WTC11 (cell line): ENCODE measurements around the gene PDYN. TPM values are rescaled to one million over a fixed set of nuclear protein-coding genes. Genes with fewer than 3 reads are reported as not detected.

ENCODE experiments used
- ATAC-seq: fragments of 200-7000 bp; cut with Tn5 transposase; 2 replicates; pipeline ENCODE4 v1.10.0; 2021; ENCODE audit warnings: mild to moderate bottlenecking, moderate library complexity
- CTCF ChIA-PET: fragments of 300-600 bp; sonication (Branson Sonifier 250); formaldehyde crosslinking; loops from one replicate; lab custom pipeline; 2021; ENCODE audit warnings: antibody characterized with exemption; lab: Charles Lee
- POLR2A ChIA-PET: fragments of 350-600 bp; sonication (Branson Sonifier 250); formaldehyde crosslinking; loops from one replicate; lab custom pipeline; 2021; ENCODE audit warnings: antibody characterized with exemption; lab: Charles Lee
- DNase-seq: peaks from one replicate; pipeline ENCODE4 v3.0.0; 2021; ENCODE audit warnings: low spot score
- H3K27ac Mint-ChIP-seq: 2 replicates; pipeline ENCODE4 v1.8.0; 2021; ENCODE audit warnings: mixed read lengths
- H3K27me3 Mint-ChIP-seq: 2 replicates; pipeline ENCODE4 v1.8.0; 2021; ENCODE audit warnings: low read depth, mild to moderate bottlenecking, moderate library complexity, mixed read lengths
- H3K36me3 Mint-ChIP-seq: 2 replicates; pipeline ENCODE4 v1.8.0; 2021; ENCODE audit warnings: mixed read lengths
- H3K4me1 Mint-ChIP-seq: 2 replicates; pipeline ENCODE4 v1.8.0; 2022; ENCODE audit warnings: mixed read lengths
- H3K4me3 Mint-ChIP-seq: 2 replicates; pipeline ENCODE4 v1.8.0; 2021; ENCODE audit warnings: mild to moderate bottlenecking, moderate library complexity, mixed read lengths
- H3K9me3 Mint-ChIP-seq: 2 replicates; pipeline ENCODE4 v1.8.0; 2021; ENCODE audit warnings: mixed read lengths
- ATF1 ChIP-seq: sonication (generic); formaldehyde crosslinking; IDR thresholded peaks from 2 replicates; pipeline ENCODE4 v1.8.1; 2023; ENCODE audit warnings: mild to moderate bottlenecking, moderate library complexity, missing genetic modification reagents
- CBFB ChIP-seq: sonication (generic); formaldehyde crosslinking; IDR thresholded peaks from 2 replicates; pipeline ENCODE4 v1.8.1; 2022; ENCODE audit warnings: mild to moderate bottlenecking, low read depth, missing genetic modification reagents
- FOXJ3 ChIP-seq: sonication (generic); formaldehyde crosslinking; IDR thresholded peaks from 2 replicates; pipeline ENCODE4 v1.9.0; 2021; ENCODE audit warnings: missing genetic modification reagents, mild to moderate bottlenecking, borderline replicate concordance
- GTF2I ChIP-seq: fragments of 250-450 bp; sonication (Bioruptor Pico); conservative IDR thresholded peaks from 2 replicates; pipeline ENCODE4 v1.4.0; 2021; ENCODE audit warnings: mild to moderate bottlenecking
- JUN ChIP-seq: sonication (generic); formaldehyde crosslinking; IDR thresholded peaks from 2 replicates; pipeline ENCODE4 v1.8.0; 2023; ENCODE audit warnings: mild to moderate bottlenecking, missing genetic modification reagents
- MYBL2 ChIP-seq: sonication (generic); formaldehyde crosslinking; IDR thresholded peaks from 2 replicates; pipeline ENCODE4 v1.8.1; 2023; ENCODE audit warnings: mild to moderate bottlenecking, moderate library complexity, missing genetic modification reagents
- NFATC4 ChIP-seq: fragments of 250-450 bp; sonication (Bioruptor Pico); IDR thresholded peaks from 2 replicates; pipeline ENCODE4 v1.9.0; 2021; ENCODE audit warnings: mild to moderate bottlenecking
- NR2C2 ChIP-seq: sonication (generic); formaldehyde crosslinking; IDR thresholded peaks from 2 replicates; pipeline ENCODE4 v1.8.0; 2022; ENCODE audit warnings: mild to moderate bottlenecking, missing genetic modification reagents
- NR3C1 ChIP-seq: sonication (generic); formaldehyde crosslinking; conservative IDR thresholded peaks from 2 replicates; pipeline ENCODE4 v1.8.1; 2023; ENCODE audit warnings: low read depth, mild to moderate bottlenecking, missing genetic modification reagents
- RELA ChIP-seq: sonication (generic); formaldehyde crosslinking; IDR thresholded peaks from 2 replicates; pipeline ENCODE4 v1.8.1; 2022; ENCODE audit warnings: missing genetic modification reagents, mild to moderate bottlenecking, borderline replicate concordance
- SMAD3 ChIP-seq: sonication (generic); formaldehyde crosslinking; IDR thresholded peaks from 2 replicates; pipeline ENCODE4 v1.8.0; 2022; ENCODE audit warnings: missing genetic modification reagents, mild to moderate bottlenecking, borderline replicate concordance
- SP1 ChIP-seq: sonication (generic); formaldehyde crosslinking; conservative IDR thresholded peaks from 2 replicates; pipeline ENCODE4 v1.8.1; 2022; ENCODE audit warnings: missing genetic modification reagents
- ZNF671 ChIP-seq: fragments of 250-450 bp; sonication (Bioruptor Pico); IDR thresholded peaks from 2 replicates; pipeline ENCODE4 v1.8.0; 2021; ENCODE audit warnings: mild to moderate bottlenecking
- total RNA-seq: library from RNA; stranded (reverse); gene quantifications from 3 replicates; pipeline ENCODE4 v1.2.3, GENCODE V29; 2021
- TF ChIP-seq, protein P1 (sequence below): sonication (generic); formaldehyde crosslinking; conservative IDR thresholded peaks from 2 replicates; pipeline ENCODE4 v1.8.1; 2023; ENCODE audit warnings: mild to moderate bottlenecking, low read depth, missing genetic modification reagents, moderate library complexity
- TF ChIP-seq, protein P2 (sequence below): fragments of 250-450 bp; sonication (Bioruptor Pico); IDR thresholded peaks from 2 replicates; pipeline ENCODE4 v1.9.0; 2021; ENCODE audit warnings: moderate library complexity, mild to moderate bottlenecking, inconsistent platforms, borderline replicate concordance
- TF ChIP-seq, protein P3 (sequence below): sonication (generic); formaldehyde crosslinking; IDR thresholded peaks from 2 replicates; pipeline ENCODE4 v1.8.1; 2023; ENCODE audit warnings: mild to moderate bottlenecking, missing genetic modification reagents, moderate library complexity
- TF ChIP-seq, protein P4 (sequence below): sonication (generic); formaldehyde crosslinking; IDR thresholded peaks from 2 replicates; pipeline ENCODE4 v1.8.1; 2023; ENCODE audit warnings: mild to moderate bottlenecking, missing genetic modification reagents, moderate library complexity
- TF ChIP-seq, protein P5 (sequence below): fragments of 250-450 bp; sonication (Bioruptor Pico); IDR thresholded peaks from 2 replicates; pipeline ENCODE4 v1.9.0; 2021; ENCODE audit warnings: mild to moderate bottlenecking, borderline replicate concordance
- TF ChIP-seq, protein P6 (sequence below): sonication (generic); formaldehyde crosslinking; IDR thresholded peaks from 2 replicates; pipeline ENCODE4 v1.8.0; 2023; ENCODE audit warnings: missing genetic modification reagents

Gene PDYN
- total RNA-seq, 1 experiment from 2014 or later, result 0.28 TPM

DNA sequence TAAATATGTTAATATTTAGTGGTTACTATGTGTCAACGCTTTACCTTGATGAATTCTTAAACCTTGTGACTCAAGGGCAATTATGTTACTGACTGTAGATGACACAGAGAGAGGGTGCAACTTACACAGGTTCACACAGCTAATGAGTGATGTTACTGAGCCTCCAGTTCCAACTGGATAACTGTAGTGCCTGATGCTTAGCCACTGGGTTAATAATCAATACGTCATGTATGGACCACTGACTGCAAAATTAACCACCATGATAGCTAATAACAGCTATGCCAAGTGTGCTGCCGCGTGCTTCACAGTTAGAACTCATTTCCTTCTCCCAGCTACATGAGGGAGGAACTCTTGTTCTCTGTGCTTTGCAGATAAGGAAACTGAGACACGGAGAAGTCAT, 53.3 kb downstream of the PDYN start (continued):
- TF ChIP-seq, protein P1, sequence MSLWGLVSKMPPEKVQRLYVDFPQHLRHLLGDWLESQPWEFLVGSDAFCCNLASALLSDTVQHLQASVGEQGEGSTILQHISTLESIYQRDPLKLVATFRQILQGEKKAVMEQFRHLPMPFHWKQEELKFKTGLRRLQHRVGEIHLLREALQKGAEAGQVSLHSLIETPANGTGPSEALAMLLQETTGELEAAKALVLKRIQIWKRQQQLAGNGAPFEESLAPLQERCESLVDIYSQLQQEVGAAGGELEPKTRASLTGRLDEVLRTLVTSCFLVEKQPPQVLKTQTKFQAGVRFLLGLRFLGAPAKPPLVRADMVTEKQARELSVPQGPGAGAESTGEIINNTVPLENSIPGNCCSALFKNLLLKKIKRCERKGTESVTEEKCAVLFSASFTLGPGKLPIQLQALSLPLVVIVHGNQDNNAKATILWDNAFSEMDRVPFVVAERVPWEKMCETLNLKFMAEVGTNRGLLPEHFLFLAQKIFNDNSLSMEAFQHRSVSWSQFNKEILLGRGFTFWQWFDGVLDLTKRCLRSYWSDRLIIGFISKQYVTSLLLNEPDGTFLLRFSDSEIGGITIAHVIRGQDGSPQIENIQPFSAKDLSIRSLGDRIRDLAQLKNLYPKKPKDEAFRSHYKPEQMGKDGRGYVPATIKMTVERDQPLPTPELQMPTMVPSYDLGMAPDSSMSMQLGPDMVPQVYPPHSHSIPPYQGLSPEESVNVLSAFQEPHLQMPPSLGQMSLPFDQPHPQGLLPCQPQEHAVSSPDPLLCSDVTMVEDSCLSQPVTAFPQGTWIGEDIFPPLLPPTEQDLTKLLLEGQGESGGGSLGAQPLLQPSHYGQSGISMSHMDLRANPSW (CRISPR knock-in tag), result no peak
- no peak for TF ChIP-seq RELA

DNA sequence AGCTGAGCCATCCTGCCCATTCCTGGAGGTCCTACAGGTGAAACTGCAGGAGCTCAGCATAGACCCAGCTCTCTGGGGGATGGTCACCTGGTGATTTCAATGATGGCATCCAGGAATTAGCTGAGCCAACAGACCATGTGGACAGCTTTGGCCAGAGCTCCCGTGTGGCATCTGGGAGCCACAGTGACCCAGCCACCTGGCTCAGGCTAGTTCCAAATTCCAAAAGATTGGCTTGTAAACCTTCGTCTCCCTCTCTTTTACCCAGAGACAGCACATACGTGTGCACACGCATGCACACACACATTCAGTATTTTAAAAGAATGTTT, 54.6 kb downstream of the PDYN start:
- no peak for TF ChIP-seq ZNF671
- no peak for TF ChIP-seq NFATC4 (CRISPR knock-in tag)
- TF ChIP-seq, protein P2, sequence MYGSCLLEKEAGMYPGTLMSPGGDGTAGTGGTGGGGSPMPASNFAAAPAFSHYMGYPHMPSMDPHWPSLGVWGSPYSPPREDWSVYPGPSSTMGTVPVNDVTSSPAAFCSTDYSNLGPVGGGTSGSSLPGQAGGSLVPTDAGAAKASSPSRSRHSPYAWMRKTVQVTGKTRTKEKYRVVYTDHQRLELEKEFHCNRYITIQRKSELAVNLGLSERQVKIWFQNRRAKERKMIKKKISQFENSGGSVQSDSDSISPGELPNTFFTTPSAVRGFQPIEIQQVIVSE (CRISPR knock-in tag), result no peak
- TF ChIP-seq, protein P3, sequence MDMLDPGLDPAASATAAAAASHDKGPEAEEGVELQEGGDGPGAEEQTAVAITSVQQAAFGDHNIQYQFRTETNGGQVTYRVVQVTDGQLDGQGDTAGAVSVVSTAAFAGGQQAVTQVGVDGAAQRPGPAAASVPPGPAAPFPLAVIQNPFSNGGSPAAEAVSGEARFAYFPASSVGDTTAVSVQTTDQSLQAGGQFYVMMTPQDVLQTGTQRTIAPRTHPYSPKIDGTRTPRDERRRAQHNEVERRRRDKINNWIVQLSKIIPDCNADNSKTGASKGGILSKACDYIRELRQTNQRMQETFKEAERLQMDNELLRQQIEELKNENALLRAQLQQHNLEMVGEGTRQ (CRISPR knock-in tag), result no peak
- no peak for TF ChIP-seq GTF2I (CRISPR knock-in tag)
- no peak for TF ChIP-seq NR2C2 (CRISPR knock-in tag)
- peaks cover 4% of the 10 kb centered on the region for H3K36me3 Mint-ChIP-seq
- peaks cover 8% of the 10 kb centered on the region; the same call in 1 of the 2 replicates for H3K4me1 Mint-ChIP-seq
- POLR2A ChIA-PET, result interaction anchor here (0.6 kb wide), 1 partner anchor 1829 kb away, joined by 3 read pairs; no protein-coding TSS in a partner anchor
- CTCF ChIA-PET, result interaction anchor here (1.4 kb wide), 1 partner anchor 54 kb away, joined by 3 read pairs; no protein-coding TSS in a partner anchor
- H3K4me3 Mint-ChIP-seq, result no peak overlapping the region
- DNase-seq, result no peak
- peaks cover 6% of the 10 kb centered on the region; the same call in 1 of the 2 replicates for H3K27me3 Mint-ChIP-seq
- H3K27ac Mint-ChIP-seq, result no peak overlapping the region
- H3K9me3 Mint-ChIP-seq, result no peaks in the 10 kb centered on the region
- ATAC-seq, result no peak

DNA sequence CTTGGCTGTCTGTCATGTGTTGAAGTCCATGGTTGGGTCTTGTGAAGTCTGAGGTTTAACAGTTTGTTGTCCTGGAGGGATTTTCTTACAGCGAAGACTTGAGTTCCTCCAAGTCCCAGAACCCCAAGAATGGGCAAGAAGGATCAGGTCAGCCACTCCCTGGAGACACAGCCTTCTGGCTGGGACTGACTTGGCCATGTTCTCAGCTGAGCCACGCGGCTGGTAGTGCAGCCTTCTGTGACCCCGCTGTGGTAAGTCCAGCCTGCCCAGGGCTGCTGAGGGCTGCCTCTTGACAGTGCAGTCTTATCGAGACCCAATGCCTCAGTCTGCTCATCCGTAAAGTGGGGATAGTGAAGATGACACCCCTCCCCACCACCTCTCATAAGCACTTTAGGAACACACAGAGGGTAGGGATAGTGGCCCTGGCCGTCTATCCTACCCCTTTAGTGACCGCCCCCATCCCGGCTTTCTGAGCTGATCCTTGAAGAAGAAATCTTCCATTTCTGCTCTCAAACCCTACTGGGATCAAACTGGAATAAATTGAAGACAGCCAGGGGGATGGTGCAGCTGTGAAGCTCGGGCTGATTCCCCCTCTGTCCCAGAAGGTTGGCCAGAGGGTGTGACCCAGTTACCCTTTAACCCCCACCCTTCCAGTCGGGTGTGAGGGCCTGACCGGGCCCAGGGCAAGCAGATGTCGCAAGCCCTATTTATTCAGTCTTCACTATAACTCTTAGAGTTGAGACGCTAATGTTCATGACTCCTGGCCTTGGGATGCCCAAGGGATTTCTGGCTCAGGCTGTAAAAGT, 55.2 kb downstream of the PDYN start:
- POLR2A ChIA-PET, result no interaction called here
- TF ChIP-seq JUN (CRISPR knock-in tag), result no peak
- TF ChIP-seq SP1 (CRISPR knock-in tag), result no peak
- TF ChIP-seq, protein P4, sequence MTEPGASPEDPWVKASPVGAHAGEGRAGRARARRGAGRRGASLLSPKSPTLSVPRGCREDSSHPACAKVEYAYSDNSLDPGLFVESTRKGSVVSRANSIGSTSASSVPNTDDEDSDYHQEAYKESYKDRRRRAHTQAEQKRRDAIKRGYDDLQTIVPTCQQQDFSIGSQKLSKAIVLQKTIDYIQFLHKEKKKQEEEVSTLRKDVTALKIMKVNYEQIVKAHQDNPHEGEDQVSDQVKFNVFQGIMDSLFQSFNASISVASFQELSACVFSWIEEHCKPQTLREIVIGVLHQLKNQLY, result no peak
- TF ChIP-seq, protein P5, sequence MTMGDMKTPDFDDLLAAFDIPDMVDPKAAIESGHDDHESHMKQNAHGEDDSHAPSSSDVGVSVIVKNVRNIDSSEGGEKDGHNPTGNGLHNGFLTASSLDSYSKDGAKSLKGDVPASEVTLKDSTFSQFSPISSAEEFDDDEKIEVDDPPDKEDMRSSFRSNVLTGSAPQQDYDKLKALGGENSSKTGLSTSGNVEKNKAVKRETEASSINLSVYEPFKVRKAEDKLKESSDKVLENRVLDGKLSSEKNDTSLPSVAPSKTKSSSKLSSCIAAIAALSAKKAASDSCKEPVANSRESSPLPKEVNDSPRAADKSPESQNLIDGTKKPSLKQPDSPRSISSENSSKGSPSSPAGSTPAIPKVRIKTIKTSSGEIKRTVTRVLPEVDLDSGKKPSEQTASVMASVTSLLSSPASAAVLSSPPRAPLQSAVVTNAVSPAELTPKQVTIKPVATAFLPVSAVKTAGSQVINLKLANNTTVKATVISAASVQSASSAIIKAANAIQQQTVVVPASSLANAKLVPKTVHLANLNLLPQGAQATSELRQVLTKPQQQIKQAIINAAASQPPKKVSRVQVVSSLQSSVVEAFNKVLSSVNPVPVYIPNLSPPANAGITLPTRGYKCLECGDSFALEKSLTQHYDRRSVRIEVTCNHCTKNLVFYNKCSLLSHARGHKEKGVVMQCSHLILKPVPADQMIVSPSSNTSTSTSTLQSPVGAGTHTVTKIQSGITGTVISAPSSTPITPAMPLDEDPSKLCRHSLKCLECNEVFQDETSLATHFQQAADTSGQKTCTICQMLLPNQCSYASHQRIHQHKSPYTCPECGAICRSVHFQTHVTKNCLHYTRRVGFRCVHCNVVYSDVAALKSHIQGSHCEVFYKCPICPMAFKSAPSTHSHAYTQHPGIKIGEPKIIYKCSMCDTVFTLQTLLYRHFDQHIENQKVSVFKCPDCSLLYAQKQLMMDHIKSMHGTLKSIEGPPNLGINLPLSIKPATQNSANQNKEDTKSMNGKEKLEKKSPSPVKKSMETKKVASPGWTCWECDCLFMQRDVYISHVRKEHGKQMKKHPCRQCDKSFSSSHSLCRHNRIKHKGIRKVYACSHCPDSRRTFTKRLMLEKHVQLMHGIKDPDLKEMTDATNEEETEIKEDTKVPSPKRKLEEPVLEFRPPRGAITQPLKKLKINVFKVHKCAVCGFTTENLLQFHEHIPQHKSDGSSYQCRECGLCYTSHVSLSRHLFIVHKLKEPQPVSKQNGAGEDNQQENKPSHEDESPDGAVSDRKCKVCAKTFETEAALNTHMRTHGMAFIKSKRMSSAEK (CRISPR knock-in tag), result no peak
- TF ChIP-seq FOXJ3 (CRISPR knock-in tag), result no peak
- no peak for TF ChIP-seq CBFB
- TF ChIP-seq ATF1 (CRISPR knock-in tag), result no peak
- no peak for TF ChIP-seq MYBL2 (CRISPR knock-in tag)
- TF ChIP-seq, protein P6, sequence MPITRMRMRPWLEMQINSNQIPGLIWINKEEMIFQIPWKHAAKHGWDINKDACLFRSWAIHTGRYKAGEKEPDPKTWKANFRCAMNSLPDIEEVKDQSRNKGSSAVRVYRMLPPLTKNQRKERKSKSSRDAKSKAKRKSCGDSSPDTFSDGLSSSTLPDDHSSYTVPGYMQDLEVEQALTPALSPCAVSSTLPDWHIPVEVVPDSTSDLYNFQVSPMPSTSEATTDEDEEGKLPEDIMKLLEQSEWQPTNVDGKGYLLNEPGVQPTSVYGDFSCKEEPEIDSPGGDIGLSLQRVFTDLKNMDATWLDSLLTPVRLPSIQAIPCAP (CRISPR knock-in tag), result no peak
- no peak for TF ChIP-seq NR3C1
- no peak for TF ChIP-seq SMAD3 (CRISPR knock-in tag)
- ATAC-seq, result no peak
- Mint-ChIP-seq H3K4me1 (peaks cover 8% of the 10 kb centered on the region; the same call in 1 of the 2 replicates), H3K9me3 (no peaks in the 10 kb centered on the region), H3K36me3 (peaks cover 4% of the 10 kb centered on the region), H3K4me3 (no peak overlapping the region), H3K27ac (no peak overlapping the region), H3K27me3 (peaks cover 4% of the 10 kb centered on the region; the same call in 1 of the 2 replicates)
- CTCF ChIA-PET, result interaction anchor here (1.4 kb wide), 1 partner anchor 55 kb away, joined by 3 read pairs; no protein-coding TSS in a partner anchor
- no peak for DNase-seq
